Kidney epithelial cell (primary cell): ENCODE measurements around the gene CD96. TPM values are rescaled to one million over a fixed set of nuclear protein-coding genes. Genes with fewer than 3 reads are reported as not detected.
A peak's percentile ranks its signal among the peaks of the same experiment; 100 is the strongest.

Experiments
- DNase-seq: peaks from one replicate; pipeline ENCODE4 v3.0.0-alpha.2; 2010; ENCODE audit warnings: low read depth
- H3K27me3 ChIP-seq: 2 replicates; pipeline ENCODE4 v1.6.0; 2011; ENCODE audit warnings: low read length; ENCODE audit not compliant: control insufficient read depth, insufficient read depth
- H3K36me3 ChIP-seq: 2 replicates; pipeline ENCODE4 v1.5.1; 2011; ENCODE audit warnings: low read length; ENCODE audit not compliant: control insufficient read depth, insufficient read depth
- H3K4me3 ChIP-seq: 2 replicates; pipeline ENCODE4 v1.5.1; 2011; ENCODE audit warnings: low read depth, mild to moderate bottlenecking, control low read depth, low read length
- total RNA-seq: library from RNA; depleted of rRNA; stranded (reverse); fragments of >200 nt; gene quantifications from 2 replicates; pipeline ENCODE4 v1.2.3, GENCODE V29; 2015
- TF ChIP-seq, protein P1 (sequence below): IDR thresholded peaks from 2 replicates; pipeline ENCODE4 v1.5.1; 2011; ENCODE audit warnings: mild to moderate bottlenecking, moderate library complexity, low read length, control low read depth, inconsistent platforms; ENCODE audit not compliant: insufficient read depth, poor library complexity, severe bottlenecking

CD96 gene
- total RNA-seq, 1 donor from 2014 or later, result not detected

- DNase-seq, result no peak
- H3K4me3 ChIP-seq, result no peak overlapping the region
- H3K27me3 ChIP-seq, result no peaks in the 10 kb centered on the region
- TF ChIP-seq, protein P1, sequence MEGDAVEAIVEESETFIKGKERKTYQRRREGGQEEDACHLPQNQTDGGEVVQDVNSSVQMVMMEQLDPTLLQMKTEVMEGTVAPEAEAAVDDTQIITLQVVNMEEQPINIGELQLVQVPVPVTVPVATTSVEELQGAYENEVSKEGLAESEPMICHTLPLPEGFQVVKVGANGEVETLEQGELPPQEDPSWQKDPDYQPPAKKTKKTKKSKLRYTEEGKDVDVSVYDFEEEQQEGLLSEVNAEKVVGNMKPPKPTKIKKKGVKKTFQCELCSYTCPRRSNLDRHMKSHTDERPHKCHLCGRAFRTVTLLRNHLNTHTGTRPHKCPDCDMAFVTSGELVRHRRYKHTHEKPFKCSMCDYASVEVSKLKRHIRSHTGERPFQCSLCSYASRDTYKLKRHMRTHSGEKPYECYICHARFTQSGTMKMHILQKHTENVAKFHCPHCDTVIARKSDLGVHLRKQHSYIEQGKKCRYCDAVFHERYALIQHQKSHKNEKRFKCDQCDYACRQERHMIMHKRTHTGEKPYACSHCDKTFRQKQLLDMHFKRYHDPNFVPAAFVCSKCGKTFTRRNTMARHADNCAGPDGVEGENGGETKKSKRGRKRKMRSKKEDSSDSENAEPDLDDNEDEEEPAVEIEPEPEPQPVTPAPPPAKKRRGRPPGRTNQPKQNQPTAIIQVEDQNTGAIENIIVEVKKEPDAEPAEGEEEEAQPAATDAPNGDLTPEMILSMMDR, result peak; percentile 70
- H3K36me3 ChIP-seq, result no peaks in the 10 kb centered on the region
Observed at GRCh38 chr3:111577798-111578685, 36.0 kb downstream of the CD96 start.

DNA sequence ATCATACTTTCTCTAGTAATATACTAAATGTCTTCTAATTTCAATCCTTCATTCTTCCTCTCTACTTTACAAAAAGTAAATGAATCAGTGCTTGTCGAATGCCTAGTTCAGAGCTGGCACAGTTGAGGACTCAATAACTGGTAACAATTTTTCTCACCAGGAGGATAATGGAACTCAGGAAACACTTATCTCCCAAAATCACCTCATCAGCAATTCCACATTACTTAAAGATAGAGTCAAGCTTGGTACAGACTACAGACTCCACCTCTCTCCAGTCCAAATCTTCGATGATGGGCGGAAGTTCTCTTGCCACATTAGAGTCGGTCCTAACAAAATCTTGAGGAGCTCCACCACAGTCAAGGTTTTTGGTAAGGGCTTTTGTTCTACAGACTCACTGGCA lies 36.9 kb downstream of the CD96 start:
- H3K4me3 ChIP-seq, result no peak overlapping the region
- DNase-seq, result no peak
- TF ChIP-seq, protein P1, result no peak

GRCh38 chr3:111579495-111579894 lies 37.5 kb downstream of the CD96 start:
- no peak overlapping the region for H3K4me3 ChIP-seq
- no peak for DNase-seq
- H3K36me3 ChIP-seq, result no peaks in the 10 kb centered on the region
- TF ChIP-seq, protein P1, result no peak
- H3K27me3 ChIP-seq, result no peaks in the 10 kb centered on the region

More for the DNA sequence above, 36.9 kb downstream of the CD96 start:
- H3K36me3 ChIP-seq, result no peaks in the 10 kb centered on the region
- no peaks in the 10 kb centered on the region for H3K27me3 ChIP-seq

DNA sequence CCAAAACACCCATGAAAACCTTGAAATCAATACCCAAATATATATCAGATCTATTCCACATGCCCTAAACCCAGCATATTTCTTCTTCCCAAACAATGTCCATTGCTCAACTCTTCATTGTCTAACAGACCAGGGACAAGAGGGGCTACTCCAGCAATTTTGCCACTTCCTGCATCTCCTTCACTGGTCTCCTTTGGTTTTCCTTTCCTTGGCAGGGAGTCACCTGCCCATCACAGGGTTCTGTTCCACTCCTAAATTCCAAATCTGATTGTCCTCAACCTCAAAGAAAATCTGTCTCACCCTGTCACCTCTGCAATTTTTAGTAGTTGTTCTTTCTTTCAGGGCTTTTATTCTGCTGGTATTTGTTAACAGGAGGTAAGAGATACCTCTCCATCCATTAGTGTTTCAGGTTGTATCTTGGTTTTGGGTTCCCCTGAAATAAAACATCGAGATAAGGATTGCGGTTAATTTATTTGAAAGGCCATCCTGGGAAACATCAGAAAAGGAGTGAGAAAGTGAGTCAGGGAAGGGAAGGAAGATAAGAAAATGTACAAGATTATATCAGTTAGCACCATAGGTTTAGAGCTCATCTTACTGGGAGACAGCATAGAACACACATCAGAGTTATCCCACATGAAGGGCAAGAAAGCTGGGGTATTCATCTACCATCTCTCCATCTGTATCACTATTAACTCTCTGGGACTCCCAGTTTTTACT lies 39.6 kb downstream of the CD96 start:
- Histone ChIP-seq H3K4me3 (no peak overlapping the region), H3K36me3 (no peaks in the 10 kb centered on the region), H3K27me3 (no peaks in the 10 kb centered on the region)
- no peak for DNase-seq
- TF ChIP-seq, protein P1, result no peak

GRCh38 chr3:111582120-111582474 lies 40.1 kb downstream of the CD96 start:
- TF ChIP-seq, protein P1, result no peak
- Histone ChIP-seq H3K4me3 (no peak overlapping the region), H3K27me3 (no peaks in the 10 kb centered on the region), H3K36me3 (no peaks in the 10 kb centered on the region)
- DNase-seq, result peak; percentile 87
